Esophagus squamous epithelium (tissue), 4 donors: Measurements from ENCODE around the gene RAP2C.

Experiments used
- CTCF ChIP-seq, 6 experiments: fragments of 450-650 bp in 4 of 6; fragments of 200-600 bp in 2 of 6; sonication (generic) in 2 of 6; IDR thresholded peaks; one replicate each; pipeline ENCODE4 v1.5.1; 2016 to 2019; ENCODE audit warnings: antibody characterized with exemption in 6 of 6, mild to moderate bottlenecking in 4 of 6, moderate library complexity in 4 of 6
- POLR2A ChIP-seq, 4 donors: fragments of 450-650 bp; IDR thresholded peaks; one replicate each; pipeline ENCODE4 v1.6.1; 2017; ENCODE audit warnings: antibody characterized with exemption in 4 of 4, mild to moderate bottlenecking in 4 of 4, moderate library complexity in 3 of 4

- TF ChIP-seq CTCF (IDR thresholded peaks at IDR 0.05) (no peak), POLR2A (IDR thresholded peaks at IDR 0.05) (no peak)
These were observed 49.7 kb downstream of the RAP2C start for GRCh38 chrX:132169554-132169953.
